LoVo (cell line): ENCODE results near the gene ZMAT5.

Experiments
- DNase-seq: peaks from one replicate; pipeline ENCODE4 v3.0.0-alpha.2; 2016; ENCODE audit warnings: low spot score

ZMAT5 gene

DNA sequence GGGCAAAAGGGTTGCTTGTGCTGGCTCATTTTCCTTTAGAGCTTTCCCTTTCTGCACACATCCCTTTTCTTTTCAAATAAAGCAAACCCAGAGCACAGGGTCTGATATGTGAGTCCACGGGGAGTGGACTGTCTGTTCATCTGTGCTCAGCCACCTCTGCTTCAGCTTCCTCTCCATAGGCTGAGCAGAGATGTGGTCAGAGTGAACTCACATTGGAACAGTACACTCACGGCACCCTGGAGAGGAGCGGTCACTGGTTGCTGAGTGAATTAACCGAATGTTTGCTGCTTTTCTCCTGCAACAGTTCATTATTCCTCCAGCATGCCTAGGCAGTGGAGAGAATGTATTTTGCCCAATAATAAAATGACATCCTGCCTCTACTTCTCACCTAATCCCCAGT is 83.3 kb downstream of the ZMAT5 start:
- no peak for DNase-seq
